Adrenal gland (tissue), 12 donors: ENCODE measurements around the gene SLC38A5. TPM values are rescaled to one million over a fixed set of nuclear protein-coding genes. Genes with fewer than 3 reads are reported as not detected.

Source experiments
- DNase-seq, 7 donors: peaks; one replicate each; pipeline ENCODE4 v3.0.0-alpha.2; 2019 to 2020
- H3K27ac ChIP-seq, 5 donors: fragments of 200-600 bp; sonication (generic) in 4 of 5; 1 replicate in 3 of 5; 2 replicates in 2 of 5; pipeline versions ENCODE4 v1.5.1 to v1.8.0; 2016 to 2020; ENCODE audit warnings: mild to moderate bottlenecking in 1 of 5
- H3K27me3 ChIP-seq: fragments of 200-600 bp; 2 replicates; pipeline ENCODE4 v1.8.0; 2021
- H3K36me3 ChIP-seq, 2 donors: fragments of 200-600 bp; replicated peaks in 1 of 2; 1 replicate in 1 of 2; 2 replicates in 1 of 2; pipeline versions ENCODE4 v1.5.1 to v1.8.0; 2018 to 2022
- H3K4me1 ChIP-seq, 2 donors: fragments of 200-600 bp; replicated peaks in 1 of 2; 1 replicate in 1 of 2; 2 replicates in 1 of 2; pipeline versions ENCODE4 v1.5.1 to v1.8.0; 2018 to 2021
- H3K4me3 ChIP-seq, 4 donors: fragments of 200-600 bp; sonication (generic) in 3 of 4; one replicate each; pipeline ENCODE4 v1.5.1; 2016 to 2018
- H3K9me3 ChIP-seq, 3 donors: fragments of 200-600 bp; sonication (generic) in 1 of 3; replicated peaks in 1 of 3; 1 replicate in 2 of 3; 2 replicates in 1 of 3; pipeline versions ENCODE4 v1.5.1 to v1.8.0; 2016 to 2021
- POLR2A ChIP-seq, 2 donors: fragments of 450-650 bp; IDR thresholded peaks; one replicate each; pipeline ENCODE4 v1.6.1; 2017; ENCODE audit warnings: antibody characterized with exemption in 2 of 2, mild to moderate bottlenecking in 2 of 2, moderate library complexity in 1 of 2
- WGBS, 4 donors: extraction: QIAGEN DNeasy Blood & Tissue Kit in 2 of 4; methylation state at CpG; one replicate each; pipeline versions ENCODE4 v1.1.5 to v1.1.7; 2013 to 2017; 5-methylcytosine and 5-hydroxymethylcytosine counted together
- intact Hi-C, 2 donors: fragments of 100-400 bp; cut with DNase I; formaldehyde crosslinking; loops; one replicate each; pipeline versions ENCODE4 v1.14.1 to v1.15.0; 2022 to 2023
- polyA plus RNA-seq, 3 donors: library from polyadenylated mRNA; stranded (reverse); fragments of 200-250 nt in 2 of 3; fragments of 350-450 nt in 1 of 3; fragmentation: Illumina TruSeq in 1 of 3; extraction: RNeasy Lipid Tissue Mini Kit (QIAGEN cat#74804) in 1 of 3; gene quantifications; one replicate each; pipeline ENCODE4 v1.2.3, GENCODE V29; 2013 to 2014
- total RNA-seq, 9 donors: library from RNA; depleted of rRNA in 4 of 9; stranded (reverse); fragments of >200 nt in 4 of 9; fragments of 120-200 nt in 1 of 9; fragmentation: NEBNext Ultra II Directional in 1 of 9; extraction: Animal tissue kit (Norgen Biotek cat#: 25700) in 1 of 9; gene quantifications; one replicate each; pipeline versions ENCODE4 v1.1.0 to v1.2.4, GENCODE V29; 2013 to 2023
- TF ChIP-seq, protein P1 (sequence below), 6 experiments: fragments of 450-650 bp in 4 of 6; fragments of 200-600 bp in 2 of 6; sonication (generic) in 1 of 6; IDR thresholded peaks; 1 replicate in 5 of 6; 2 replicates in 1 of 6; pipeline versions ENCODE4 v1.5.1 to v1.8.0; 2016 to 2021; ENCODE audit warnings: antibody characterized with exemption in 6 of 6, mild to moderate bottlenecking in 2 of 6, moderate library complexity in 1 of 6
- donor health status: healthy with polysubstance abuse.
- donor health status: Bipolar disorder and iron deficiency.
- donor health status: DM: yes; HTN: yes; CAD: no.
- donor health status: DM: no; HTN: no; CAD: no.
- donor health status: DM: no; HTN: no; CAD: no.
- donor health status: DM: yes; HTN: yes; CAD: no.

The SLC38A5 gene
- total and polyA plus RNA-seq, 12 donors: 0.11 to 6.6 (median 4.6) TPM

- Histone ChIP-seq H3K4me1 (no peaks in the 10 kb centered on the region), H3K27me3 (no peaks in the 10 kb centered on the region), H3K9me3 (no peaks in the 10 kb centered on the region), H3K27ac (no peak overlapping the region), H3K4me3 (no peak overlapping the region), H3K36me3 (no peaks in the 10 kb centered on the region)
- WGBS, 4 donors: 87 to 100% (median 92%) methylated on average over 6 to 11 of the region's 11 CpGs
- no peak for DNase-seq
- intact Hi-C loops: no loop called here
- TF ChIP-seq, protein P1, sequence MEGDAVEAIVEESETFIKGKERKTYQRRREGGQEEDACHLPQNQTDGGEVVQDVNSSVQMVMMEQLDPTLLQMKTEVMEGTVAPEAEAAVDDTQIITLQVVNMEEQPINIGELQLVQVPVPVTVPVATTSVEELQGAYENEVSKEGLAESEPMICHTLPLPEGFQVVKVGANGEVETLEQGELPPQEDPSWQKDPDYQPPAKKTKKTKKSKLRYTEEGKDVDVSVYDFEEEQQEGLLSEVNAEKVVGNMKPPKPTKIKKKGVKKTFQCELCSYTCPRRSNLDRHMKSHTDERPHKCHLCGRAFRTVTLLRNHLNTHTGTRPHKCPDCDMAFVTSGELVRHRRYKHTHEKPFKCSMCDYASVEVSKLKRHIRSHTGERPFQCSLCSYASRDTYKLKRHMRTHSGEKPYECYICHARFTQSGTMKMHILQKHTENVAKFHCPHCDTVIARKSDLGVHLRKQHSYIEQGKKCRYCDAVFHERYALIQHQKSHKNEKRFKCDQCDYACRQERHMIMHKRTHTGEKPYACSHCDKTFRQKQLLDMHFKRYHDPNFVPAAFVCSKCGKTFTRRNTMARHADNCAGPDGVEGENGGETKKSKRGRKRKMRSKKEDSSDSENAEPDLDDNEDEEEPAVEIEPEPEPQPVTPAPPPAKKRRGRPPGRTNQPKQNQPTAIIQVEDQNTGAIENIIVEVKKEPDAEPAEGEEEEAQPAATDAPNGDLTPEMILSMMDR (IDR thresholded peaks at IDR 0.05): no peak
- TF ChIP-seq POLR2A (IDR thresholded peaks at IDR 0.05): no peak
These were observed 9.5 kb downstream of the SLC38A5 start for GRCh38 chrX:48460606-48461005.

DNA sequence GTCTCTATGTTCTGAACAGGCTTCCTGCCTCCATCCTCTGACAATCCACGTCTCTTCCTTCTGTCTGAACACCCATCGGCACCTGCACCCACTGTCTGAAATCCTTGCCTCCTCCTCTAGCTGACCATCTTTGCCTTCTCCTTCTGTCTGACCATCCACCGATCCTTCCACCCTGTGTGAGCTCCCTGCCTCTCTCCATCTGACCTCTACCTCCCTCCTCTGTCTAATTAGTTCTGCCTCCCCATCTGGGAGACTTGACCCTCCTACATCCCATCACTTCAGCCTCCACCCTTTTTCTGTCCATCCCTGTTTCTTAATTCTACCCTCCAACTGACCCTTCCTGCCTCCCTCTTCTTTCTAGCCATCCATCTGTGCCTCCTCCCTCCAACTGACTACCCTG lies 10.0 kb downstream of the SLC38A5 start:
- H3K27ac ChIP-seq: no peak overlapping the region
- H3K27me3 ChIP-seq: no peaks in the 10 kb centered on the region
- intact Hi-C loops: no loop called here
- no peak for DNase-seq
- no peak for TF ChIP-seq POLR2A (IDR thresholded peaks at IDR 0.05)
- TF ChIP-seq, protein P1 (IDR thresholded peaks at IDR 0.05): no peak
- no peaks in the 10 kb centered on the region for H3K9me3 ChIP-seq
- WGBS, 4 donors: 71 to 98% (median 84%) methylated on average over 3 of the region's 3 CpGs
- no peaks in the 10 kb centered on the region for H3K36me3 ChIP-seq
- H3K4me3 ChIP-seq: no peak overlapping the region
- H3K4me1 ChIP-seq: no peaks in the 10 kb centered on the region

- intact Hi-C loops: no loop called here
- no peaks in the 10 kb centered on the region for H3K36me3 ChIP-seq
- DNase-seq: no peak
- no peak overlapping the region for H3K27ac ChIP-seq
- H3K4me3 ChIP-seq: no peak overlapping the region
- TF ChIP-seq, protein P1 (IDR thresholded peaks at IDR 0.05): no peak
- no peak for TF ChIP-seq POLR2A (IDR thresholded peaks at IDR 0.05)
- WGBS, 4 donors: 87 to 97% (median 91%) methylated on average over 3 to 6 of the region's 6 CpGs
- H3K27me3 ChIP-seq: no peaks in the 10 kb centered on the region
- H3K4me1 ChIP-seq: no peaks in the 10 kb centered on the region
- H3K9me3 ChIP-seq: no peaks in the 10 kb centered on the region
These were observed 10.6 kb downstream of the SLC38A5 start for GRCh38 chrX:48459483-48459882.

GRCh38 chrX:48458711-48459110 lies 11.3 kb downstream of the SLC38A5 start:
- Histone ChIP-seq H3K4me1 (no peaks in the 10 kb centered on the region), H3K9me3 (no peaks in the 10 kb centered on the region), H3K27ac (no peak overlapping the region), H3K4me3 (no peak overlapping the region), H3K27me3 (no peaks in the 10 kb centered on the region), H3K36me3 (no peaks in the 10 kb centered on the region)
- intact Hi-C loops: no loop called here
- WGBS, 4 donors: 73 to 76% (median 75%) methylated on average over 2 to 6 of the region's 6 CpGs; no CpG with 5 or more reads in 1 of the 4 donors
- no peak for DNase-seq
- TF ChIP-seq POLR2A (IDR thresholded peaks at IDR 0.05): no peak
- TF ChIP-seq, protein P1 (IDR thresholded peaks at IDR 0.05): no peak
